ENCODE data around the gene FZD8.

Gene FZD8

DNA sequence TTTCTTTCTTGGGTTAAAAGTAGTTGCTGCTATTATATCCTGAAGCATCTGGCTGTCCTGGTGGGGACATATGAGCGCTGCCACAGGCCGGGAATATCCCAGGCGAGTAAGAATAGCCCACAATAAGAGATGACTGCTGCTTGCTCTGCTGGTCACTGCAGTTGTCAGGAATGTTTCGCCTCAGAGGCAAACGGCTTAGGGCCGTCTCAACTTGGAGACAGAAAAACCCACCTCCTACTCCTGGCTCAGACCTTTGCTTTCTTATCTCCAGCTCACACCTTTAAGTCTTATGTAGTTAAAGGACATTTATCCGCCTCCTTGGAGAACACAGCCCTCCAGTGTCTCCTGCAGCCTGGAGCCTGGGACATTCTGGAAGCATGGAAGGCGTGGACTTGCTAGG lies 36.9 kb downstream of the FZD8 start, which contains the start of gene GJD4:
Gene GJD4, plus strand, starts transcription at position 151 of the 400 bp plus-strand sequence. Its CDS starts 227 bp downstream, at position 378.
- no peak for DNase-seq (ENCODE audit: low read depth)

DNA sequence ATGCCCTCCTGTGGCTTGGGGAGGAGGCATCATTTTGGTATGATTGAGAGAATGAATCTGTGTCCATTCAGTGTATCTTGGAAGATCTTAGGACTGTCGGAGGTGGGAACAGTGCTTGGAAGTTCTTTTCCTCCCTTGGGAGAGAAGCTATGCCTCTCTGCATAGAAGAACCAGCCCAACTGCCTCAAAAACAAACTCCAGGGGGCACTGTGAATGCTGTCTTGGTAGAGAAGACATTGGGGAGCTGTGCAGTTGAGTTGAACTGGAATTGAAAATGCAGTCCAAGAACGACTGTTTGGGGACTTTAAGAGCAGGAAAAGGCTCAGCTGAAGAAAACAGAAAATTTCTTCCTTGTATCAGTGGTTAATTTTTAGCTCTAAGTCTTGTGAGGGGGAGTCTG lies 41.9 kb downstream of the FZD8 start:
- DNase-seq (ENCODE audit: low read depth) = no peak

DNA sequence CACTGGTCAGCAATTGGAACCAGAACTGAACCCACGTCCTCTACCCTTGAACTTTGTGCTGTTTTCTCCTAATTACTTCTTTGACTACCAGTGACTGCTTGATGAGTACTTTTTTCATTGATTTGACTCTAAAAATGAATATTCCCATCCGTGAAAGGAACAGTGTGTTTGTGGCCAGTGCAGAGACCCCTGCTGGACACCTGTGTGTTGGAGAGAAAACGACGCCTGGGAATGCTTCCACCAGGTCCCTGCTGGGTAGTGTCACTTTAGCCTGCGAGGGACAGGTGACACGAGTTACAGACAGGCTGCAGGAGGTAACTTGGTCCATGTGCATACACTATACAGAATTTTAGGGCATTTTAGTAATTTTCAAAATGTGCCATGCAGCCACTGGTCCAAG lies 43.7 kb downstream of the FZD8 start:
- no peak for DNase-seq (ENCODE audit: low read depth)

DNA sequence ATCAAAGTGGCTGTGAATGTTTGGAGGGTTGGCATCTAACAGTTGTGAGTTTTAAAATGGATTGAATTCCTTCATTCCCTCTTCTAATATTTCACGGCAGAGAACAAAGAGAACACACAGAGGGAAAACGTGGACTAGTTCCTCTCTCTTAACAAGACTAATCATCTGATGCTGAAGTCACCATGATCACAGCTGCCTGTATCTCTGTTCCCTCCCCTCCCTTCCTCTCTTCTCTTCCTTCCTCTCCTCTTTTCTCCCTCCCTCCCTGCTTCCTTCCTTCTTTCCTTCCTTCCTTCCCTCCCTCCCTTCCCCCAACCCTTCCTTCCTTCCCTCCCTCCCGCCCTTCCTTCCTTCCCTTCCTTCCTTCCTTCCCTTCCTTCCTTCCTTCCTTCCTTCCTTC lies 47.0 kb downstream of the FZD8 start:
- DNase-seq (ENCODE audit: low read depth) = no peak

DNA sequence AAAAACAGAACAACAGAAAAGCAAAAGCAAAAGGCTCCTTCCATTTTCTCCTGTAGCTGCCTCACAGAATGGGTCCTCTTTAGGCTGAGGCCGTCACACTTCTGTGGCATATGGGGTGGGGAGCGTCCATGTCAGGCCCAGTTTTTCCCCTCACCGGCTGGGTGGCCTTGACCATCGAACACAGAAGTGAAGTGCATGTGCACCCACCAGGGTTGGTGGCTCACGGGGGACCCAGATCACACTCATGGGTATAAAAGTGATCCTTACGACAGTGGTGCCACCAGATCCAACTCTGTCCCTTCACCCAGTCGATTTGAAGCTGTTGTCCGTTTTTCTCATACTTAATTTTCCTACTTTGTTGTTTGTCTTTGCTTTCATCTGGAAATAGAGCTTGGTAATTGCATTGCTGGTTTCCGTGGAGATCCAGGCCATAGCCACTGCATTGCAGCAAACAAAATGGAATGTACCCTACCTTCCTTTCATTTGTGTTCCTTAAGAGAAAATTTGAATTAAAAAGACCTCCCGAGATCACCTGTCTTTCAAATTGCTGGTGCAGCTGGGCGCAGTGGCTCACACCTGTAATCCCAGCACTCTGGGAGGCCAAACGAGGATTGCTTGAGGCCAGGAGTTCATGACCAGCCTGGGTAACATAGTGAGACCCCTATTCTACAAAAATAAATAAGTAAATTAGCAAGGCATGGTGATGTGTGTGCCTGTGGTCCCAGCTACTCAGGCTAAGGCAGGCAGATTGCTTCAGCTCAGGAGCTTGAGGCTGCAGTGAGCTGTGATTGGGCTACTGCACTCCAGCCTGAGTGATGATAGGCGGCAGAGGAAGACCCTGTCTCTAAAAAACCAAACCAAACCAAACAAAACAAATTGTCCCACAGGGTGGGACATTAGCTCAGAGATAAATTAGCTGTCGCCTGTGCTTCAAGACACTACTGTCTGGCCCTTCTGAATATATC lies 47.7 kb downstream of the FZD8 start:
- no peak for DNase-seq (ENCODE audit: low read depth)

DNA sequence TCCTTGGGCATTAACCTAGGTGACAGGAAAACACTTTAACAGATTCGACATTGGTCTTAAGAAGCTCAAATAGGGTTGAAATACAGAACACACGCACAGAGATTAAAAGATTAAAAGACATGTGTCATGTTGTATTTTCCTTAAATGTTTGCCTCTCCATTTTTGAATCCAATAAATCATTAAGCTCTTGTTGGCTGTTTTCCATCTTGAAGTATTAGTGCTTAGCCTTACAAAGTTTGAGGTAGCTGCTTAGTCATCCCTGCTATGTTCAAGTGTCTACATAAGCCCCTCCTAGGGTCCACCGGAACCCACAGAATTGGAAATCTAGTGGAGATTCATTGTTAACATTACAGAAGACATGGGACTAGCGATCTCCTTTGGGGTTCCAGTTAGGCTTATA lies 49.7 kb downstream of the FZD8 start:
- no peak for DNase-seq (ENCODE audit: low read depth)

DNA sequence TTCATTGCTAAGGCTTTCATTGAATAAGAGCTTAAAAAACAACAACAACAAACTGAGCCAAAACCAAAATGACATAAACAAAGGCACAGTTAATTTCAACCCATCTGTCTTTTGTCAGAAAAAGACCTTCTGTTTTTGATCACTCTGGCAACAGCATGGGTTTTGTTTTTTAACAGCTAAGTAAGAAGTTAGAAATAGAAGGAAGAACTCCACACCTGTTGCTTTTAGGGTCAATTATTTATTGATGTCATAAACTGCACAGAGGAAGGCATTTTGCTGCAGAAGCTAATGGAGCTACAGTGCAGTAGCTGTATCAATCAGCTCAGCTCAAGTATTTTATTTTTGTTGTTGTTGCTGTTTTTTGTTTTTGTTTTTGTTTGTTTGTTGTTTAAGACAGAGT lies 53.3 kb downstream of the FZD8 start:
- no peak for DNase-seq (ENCODE audit: low read depth)
